Activated CD4-positive, alpha-beta T cell treated with anti-CD3 and anti-CD28 coated beads, Interleukin-2, amount 10 ng/mL, durations not matched to agents 24 days and 14 days (primary cell): ENCODE results near the gene KCNIP1. TPM values are rescaled to one million over a fixed set of nuclear protein-coding genes. Genes with fewer than 3 reads are reported as not detected.

Experiments used
- DNase-seq: peaks from one replicate; pipeline ENCODE4 v3.0.0; 2022
- H3K27ac Mint-ChIP-seq: one replicate; pipeline ENCODE4 v1.8.0; 2022; ENCODE audit warnings: mild to moderate bottlenecking, mixed read lengths
- H3K27me3 Mint-ChIP-seq: one replicate; pipeline ENCODE4 v1.8.0; 2022; ENCODE audit warnings: mixed read lengths
- H3K36me3 Mint-ChIP-seq: one replicate; pipeline ENCODE4 v1.8.0; 2022; ENCODE audit warnings: low read depth, mild to moderate bottlenecking, mixed read lengths
- H3K4me1 Mint-ChIP-seq: one replicate; pipeline ENCODE4 v1.8.0; 2021; ENCODE audit warnings: mixed read lengths
- H3K4me3 Mint-ChIP-seq: one replicate; pipeline ENCODE4 v1.8.0; 2022; ENCODE audit warnings: mild to moderate bottlenecking, moderate library complexity, mixed read lengths
- H3K9me3 Mint-ChIP-seq: one replicate; pipeline ENCODE4 v1.8.0; 2021; ENCODE audit warnings: mixed read lengths
- intact Hi-C: fragments of 100-400 bp; cut with micrococcal nuclease; formaldehyde crosslinking; loops from one replicate; pipeline ENCODE4 v1.15.1; 2023
- total RNA-seq: library from RNA; stranded (reverse); gene quantifications from 2 replicates; pipeline ENCODE4 v1.2.3, GENCODE V29; 2022

The KCNIP1 gene
- total RNA-seq, 1 donor from 2014 or later: not detected

- H3K9me3 Mint-ChIP-seq: no peaks in the 10 kb centered on the region
- intact Hi-C loops: no loop called here
Observed at GRCh38 chr5:170508036-170508435, 4.2 kb downstream of the KCNIP1 start.

GRCh38 chr5:170508660-170509347 is 5.0 kb downstream of the KCNIP1 start:
- H3K27me3 Mint-ChIP-seq: peaks cover 20% of the 10 kb centered on the region
- intact Hi-C loops: no loop called here
- no peak overlapping the region for H3K4me3 Mint-ChIP-seq
- H3K9me3 Mint-ChIP-seq: no peaks in the 10 kb centered on the region
- H3K36me3 Mint-ChIP-seq: no peaks in the 10 kb centered on the region
- no peak for DNase-seq
- H3K4me1 Mint-ChIP-seq: no peaks in the 10 kb centered on the region
- H3K27ac Mint-ChIP-seq: no peak overlapping the region

More at GRCh38 chr5:170508036-170508435, 4.2 kb downstream of the KCNIP1 start:
- peaks cover 27% of the 10 kb centered on the region for H3K27me3 Mint-ChIP-seq
- H3K4me3 Mint-ChIP-seq: no peak overlapping the region
- no peaks in the 10 kb centered on the region for H3K4me1 Mint-ChIP-seq
- no peak for DNase-seq
- no peak overlapping the region for H3K27ac Mint-ChIP-seq
- H3K36me3 Mint-ChIP-seq: no peaks in the 10 kb centered on the region

GRCh38 chr5:170509348-170509660 is 5.5 kb downstream of the KCNIP1 start:
- H3K36me3 Mint-ChIP-seq: no peaks in the 10 kb centered on the region
- no peaks in the 10 kb centered on the region for H3K4me1 Mint-ChIP-seq
- H3K4me3 Mint-ChIP-seq: no peak overlapping the region
- peaks cover 20% of the 10 kb centered on the region for H3K27me3 Mint-ChIP-seq
- intact Hi-C loops: no loop called here
- no peaks in the 10 kb centered on the region for H3K9me3 Mint-ChIP-seq
- DNase-seq: no peak
- H3K27ac Mint-ChIP-seq: no peak overlapping the region

- intact Hi-C loops: no loop called here
- Mint-ChIP-seq H3K4me3 (no peak overlapping the region), H3K27ac (no peak overlapping the region), H3K4me1 (no peaks in the 10 kb centered on the region), H3K27me3 (peaks cover 13% of the 10 kb centered on the region), H3K9me3 (no peaks in the 10 kb centered on the region), H3K36me3 (no peaks in the 10 kb centered on the region)
- DNase-seq: no peak
Observed at GRCh38 chr5:170510126-170510525, 6.3 kb downstream of the KCNIP1 start.

GRCh38 chr5:170510559-170510958 is 6.7 kb downstream of the KCNIP1 start:
- Mint-ChIP-seq H3K4me1 (no peaks in the 10 kb centered on the region), H3K9me3 (no peaks in the 10 kb centered on the region)
- intact Hi-C loops: no loop called here

GRCh38 chr5:170511551-170512258 is 7.9 kb downstream of the KCNIP1 start:
- intact Hi-C loops: no loop called here
- Mint-ChIP-seq H3K27me3 (peaks cover 2% of the 10 kb centered on the region), H3K9me3 (no peaks in the 10 kb centered on the region), H3K27ac (no peak overlapping the region), H3K4me1 (no peaks in the 10 kb centered on the region), H3K4me3 (no peak overlapping the region), H3K36me3 (no peaks in the 10 kb centered on the region)
- no peak for DNase-seq

More at GRCh38 chr5:170510559-170510958, 6.7 kb downstream of the KCNIP1 start:
- H3K4me3 Mint-ChIP-seq: no peak overlapping the region
- no peak for DNase-seq
- peaks cover 8% of the 10 kb centered on the region for H3K27me3 Mint-ChIP-seq
- no peaks in the 10 kb centered on the region for H3K36me3 Mint-ChIP-seq
- no peak overlapping the region for H3K27ac Mint-ChIP-seq

- H3K36me3 Mint-ChIP-seq: no peaks in the 10 kb centered on the region
- peaks cover 2% of the 10 kb centered on the region for H3K27me3 Mint-ChIP-seq
Observed at GRCh38 chr5:170513856-170514525, 10.2 kb downstream of the KCNIP1 start.

GRCh38 chr5:170517411-170517810 is 13.6 kb downstream of the KCNIP1 start:
- H3K4me1 Mint-ChIP-seq: no peaks in the 10 kb centered on the region
- no peak overlapping the region for H3K4me3 Mint-ChIP-seq
- no peak overlapping the region for H3K27ac Mint-ChIP-seq
- DNase-seq: no peak
- intact Hi-C loops: no loop called here
- no peaks in the 10 kb centered on the region for H3K9me3 Mint-ChIP-seq
- H3K36me3 Mint-ChIP-seq: no peaks in the 10 kb centered on the region
- no peaks in the 10 kb centered on the region for H3K27me3 Mint-ChIP-seq

More at GRCh38 chr5:170513856-170514525, 10.2 kb downstream of the KCNIP1 start:
- DNase-seq: no peak
- no peaks in the 10 kb centered on the region for H3K9me3 Mint-ChIP-seq
- intact Hi-C loops: no loop called here
- H3K27ac Mint-ChIP-seq: no peak overlapping the region
- H3K4me1 Mint-ChIP-seq: no peaks in the 10 kb centered on the region
- H3K4me3 Mint-ChIP-seq: no peak overlapping the region

GRCh38 chr5:170518277-170518676 is 14.5 kb downstream of the KCNIP1 start:
- intact Hi-C loops: no loop called here
- no peaks in the 10 kb centered on the region for H3K9me3 Mint-ChIP-seq
- DNase-seq: no peak
- no peaks in the 10 kb centered on the region for H3K36me3 Mint-ChIP-seq
- no peaks in the 10 kb centered on the region for H3K27me3 Mint-ChIP-seq
- no peaks in the 10 kb centered on the region for H3K4me1 Mint-ChIP-seq
- H3K4me3 Mint-ChIP-seq: no peak overlapping the region
- H3K27ac Mint-ChIP-seq: no peak overlapping the region

GRCh38 chr5:170519549-170519948 is 15.7 kb downstream of the KCNIP1 start:
- intact Hi-C loops: no loop called here
- H3K4me3 Mint-ChIP-seq: no peak overlapping the region
- H3K9me3 Mint-ChIP-seq: no peaks in the 10 kb centered on the region
- H3K27me3 Mint-ChIP-seq: peaks cover 3% of the 10 kb centered on the region
- no peak for DNase-seq
- H3K36me3 Mint-ChIP-seq: no peaks in the 10 kb centered on the region
- H3K4me1 Mint-ChIP-seq: no peaks in the 10 kb centered on the region
- H3K27ac Mint-ChIP-seq: no peak overlapping the region

- H3K9me3 Mint-ChIP-seq: no peaks in the 10 kb centered on the region
- no peak overlapping the region for H3K27ac Mint-ChIP-seq
- peaks cover 3% of the 10 kb centered on the region for H3K27me3 Mint-ChIP-seq
- no peaks in the 10 kb centered on the region for H3K4me1 Mint-ChIP-seq
- no peaks in the 10 kb centered on the region for H3K36me3 Mint-ChIP-seq
- no peak overlapping the region for H3K4me3 Mint-ChIP-seq
- no peak for DNase-seq
- intact Hi-C loops: no loop called here
Observed at GRCh38 chr5:170520372-170520771, 16.6 kb downstream of the KCNIP1 start.

GRCh38 chr5:170522211-170523141 is 18.7 kb downstream of the KCNIP1 start:
- DNase-seq: no peak
- Mint-ChIP-seq H3K27me3 (peaks cover 3% of the 10 kb centered on the region), H3K4me1 (no peaks in the 10 kb centered on the region), H3K9me3 (no peaks in the 10 kb centered on the region), H3K36me3 (no peaks in the 10 kb centered on the region), H3K4me3 (no peak overlapping the region), H3K27ac (no peak overlapping the region)
- intact Hi-C loops: no loop called here

- no peak overlapping the region for H3K27ac Mint-ChIP-seq
- no peaks in the 10 kb centered on the region for H3K36me3 Mint-ChIP-seq
- no peak for DNase-seq
- H3K4me1 Mint-ChIP-seq: no peaks in the 10 kb centered on the region
- H3K9me3 Mint-ChIP-seq: no peaks in the 10 kb centered on the region
- H3K4me3 Mint-ChIP-seq: no peak overlapping the region
- H3K27me3 Mint-ChIP-seq: peaks cover 3% of the 10 kb centered on the region
- intact Hi-C loops: no loop called here
Observed at GRCh38 chr5:170523142-170523551, 19.3 kb downstream of the KCNIP1 start.
